ENCODE results near the gene SYNJ1. TPM values are rescaled to one million over a fixed set of nuclear protein-coding genes. Genes with fewer than 3 reads are reported as not detected.

Gene SYNJ1
- 4.6 and 5.8 TPM in 2 replicates for total RNA-seq

GRCh38 chr21:32727687-32728455 lies at the start of gene SYNJ1:
Gene SYNJ1 (minus strand): TSS chr21:32728013. CDS start chr21:32726895, 1,118 bp downstream.

GRCh38 chr21:32612075-32612998 lies 115.5 kb downstream of the SYNJ1 start, which contains the start of gene CFAP298:
Gene CFAP298 (minus strand): TSS chr21:32612377. CDS start chr21:32612243, 134 bp downstream.

GRCh38 chr21:32585042-32585710 lies 142.6 kb downstream of the SYNJ1 start, which contains the start of gene TCP10L:
Gene TCP10L (minus strand): TSS chr21:32585523. CDS start chr21:32584304, 1,219 bp downstream.

Other genes starting within 250 kb of the SYNJ1 start
- 0.32 and 0.34 TPM in 2 replicates for gene TCP10L, start 142.5 kb downstream of the SYNJ1 start, total RNA-seq
- 12.3 and 15.5 TPM in 2 replicates for gene CFAP298, start 115.6 kb downstream of the SYNJ1 start, total RNA-seq
- gene PAXBP1, start 43.7 kb upstream of the SYNJ1 start, total RNA-seq = 16.9 and 20.5 TPM in 2 replicates